CD4-positive, alpha-beta T cell treated with Interleukin-21 for 1 hour (primary cell): Measurements from ENCODE around the gene PARP3.

Experiments
- DNase-seq: peaks from one replicate; pipeline ENCODE4 v3.0.0-alpha.2; 2020

PARP3 gene

DNA sequence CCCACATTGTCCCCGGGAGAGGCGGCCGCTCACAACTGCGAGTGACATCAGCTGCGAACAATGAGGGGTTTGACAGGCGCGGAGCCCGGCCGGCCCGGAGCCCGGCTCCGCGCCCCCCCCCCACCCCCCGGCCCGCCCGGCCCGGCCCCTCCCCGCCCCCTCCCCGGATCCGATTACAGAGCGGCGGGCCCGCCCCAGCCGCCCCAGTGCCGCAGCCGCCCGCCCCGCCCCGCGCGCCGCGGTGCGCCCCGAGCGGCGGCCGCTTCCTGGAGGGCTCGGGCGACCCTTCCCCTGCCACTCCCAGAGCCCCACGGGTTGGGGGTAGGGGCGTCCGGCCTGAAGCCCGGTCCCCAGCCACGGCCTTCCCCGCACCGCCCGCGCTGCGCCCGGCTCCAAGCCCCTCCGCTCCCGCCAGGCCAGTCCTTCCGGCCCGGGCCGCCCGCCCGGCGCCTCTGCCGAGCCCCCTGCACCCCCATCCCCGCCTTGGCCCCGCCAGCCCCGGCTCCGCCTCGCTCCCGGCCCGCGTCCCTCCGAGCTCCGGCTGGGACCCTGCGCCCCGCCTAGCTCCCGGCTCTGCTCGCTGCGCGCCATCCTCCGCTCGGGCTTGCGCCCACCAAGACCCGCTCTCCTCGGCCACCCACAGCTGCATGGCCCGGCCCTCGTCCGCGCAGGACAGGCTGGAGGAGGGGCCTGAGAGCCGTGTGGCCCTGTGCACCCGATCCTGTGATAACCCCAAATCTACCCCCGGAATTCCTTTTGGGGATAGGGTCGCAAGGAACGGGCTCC is 25.4 kb downstream of the PARP3 start, which contains the start of gene PCBP4:
PCBP4 (minus strand) TSS at position 71 of the 786 bp plus-strand sequence. CDS start 6,214 bp downstream, outside the sequence.
- DNase-seq, result peak; percentile 46

- no peak for DNase-seq
Measured at GRCh38 chr3:51968170-51968775, 26.1 kb downstream of the PARP3 start.

- no peak for DNase-seq
Measured at GRCh38 chr3:51968883-51969678, 26.9 kb downstream of the PARP3 start.

GRCh38 chr3:51969841-51970240 is 27.7 kb downstream of the PARP3 start:
- no peak for DNase-seq

DNA sequence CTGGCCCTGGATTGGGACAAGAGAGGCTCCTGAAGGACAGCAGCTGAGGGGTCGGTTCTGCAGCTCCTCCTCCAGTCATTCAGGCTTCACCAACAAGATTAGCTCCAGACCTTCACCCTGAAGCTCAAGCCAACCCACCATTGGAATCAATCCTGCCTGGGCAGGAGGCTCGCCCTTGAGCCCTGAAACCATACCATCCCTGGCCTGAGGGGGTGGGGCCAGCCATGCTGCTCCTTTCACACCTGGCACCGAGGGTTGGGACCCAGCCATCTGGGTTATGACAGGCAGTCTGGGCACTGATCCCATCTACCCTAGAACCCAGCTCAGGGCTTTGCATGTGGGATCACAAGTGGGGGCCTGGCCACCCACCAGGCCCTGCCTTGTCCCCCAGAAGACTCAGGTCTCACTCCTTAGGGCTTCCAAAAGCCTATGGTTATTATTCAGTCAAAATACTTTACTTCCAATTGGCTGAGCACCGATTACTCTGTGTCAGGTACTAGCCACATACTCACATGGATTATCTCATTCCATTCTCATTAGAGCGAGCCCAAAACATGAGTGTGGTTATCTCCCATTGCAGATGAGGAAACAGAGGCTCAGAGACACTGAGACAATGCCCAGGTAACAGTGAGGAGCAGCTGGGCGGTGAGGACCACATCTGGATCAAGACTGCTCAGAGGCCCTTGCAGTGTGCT is 28.6 kb downstream of the PARP3 start:
- DNase-seq, result no peak

DNA sequence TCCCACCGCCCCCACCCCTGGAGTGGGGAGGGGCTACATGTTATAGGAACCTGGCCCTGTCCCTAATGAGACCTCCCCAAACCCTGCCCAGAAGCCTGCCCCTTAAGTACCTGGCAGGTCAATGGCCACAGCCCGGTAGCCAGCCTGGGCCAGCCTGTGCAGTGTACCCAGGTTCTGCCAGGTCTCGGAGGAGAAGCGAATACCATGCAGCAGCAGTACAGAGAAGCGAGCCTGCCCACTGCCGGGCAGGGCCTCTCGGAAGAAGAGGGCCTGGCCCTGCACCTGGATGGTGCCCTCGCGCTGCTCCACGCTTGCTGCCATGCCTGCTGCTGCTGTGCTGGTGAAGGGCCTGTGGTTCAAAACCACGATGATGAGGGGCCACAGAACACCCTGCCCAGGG is 29.2 kb downstream of the PARP3 start:
- no peak for DNase-seq

- DNase-seq, result no peak
Measured at GRCh38 chr3:51974277-51974962, 32.3 kb downstream of the PARP3 start.

DNA sequence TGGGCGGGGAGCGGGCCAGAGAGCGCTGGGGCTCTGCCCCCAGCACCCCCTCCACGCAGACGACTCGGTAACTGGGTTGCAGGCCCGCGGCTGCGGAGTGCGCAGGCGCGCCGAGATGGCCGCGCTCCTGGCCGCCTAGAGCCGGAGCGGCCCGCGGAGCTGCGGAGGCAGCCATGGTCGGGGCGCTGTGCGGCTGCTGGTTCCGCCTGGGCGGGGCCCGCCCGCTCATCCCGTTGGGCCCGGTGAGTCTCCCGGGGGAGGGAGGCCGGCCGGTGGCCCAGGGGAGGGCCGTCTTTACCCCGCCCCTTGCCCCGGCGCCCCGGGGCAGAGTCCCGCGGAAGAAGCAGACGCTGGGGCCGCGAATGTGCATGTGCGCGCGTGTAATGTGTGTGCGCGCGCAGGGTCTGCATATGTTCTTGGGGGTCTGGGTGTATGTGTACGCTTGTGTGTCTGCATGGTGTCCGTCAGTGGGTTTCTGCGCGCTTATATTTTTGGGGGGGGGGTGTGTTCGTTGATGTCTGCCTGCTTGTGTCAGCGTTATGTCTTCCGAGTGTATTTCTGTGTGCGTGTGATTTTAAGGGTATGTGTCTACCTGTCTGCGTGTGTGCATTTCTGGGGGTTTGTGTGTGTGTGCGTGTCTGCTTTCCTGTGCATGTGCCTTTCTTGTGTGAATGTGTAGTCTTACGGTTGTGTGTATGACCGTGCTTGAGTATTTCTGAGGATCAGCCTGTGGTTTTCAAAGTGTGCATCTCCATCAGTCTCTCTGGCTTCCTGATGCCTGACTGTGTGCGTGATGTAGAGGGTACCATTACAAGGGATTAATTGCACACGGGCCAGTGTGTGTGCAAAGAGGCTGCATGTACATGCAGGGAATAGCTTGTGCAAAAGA is 33.0 kb downstream of the PARP3 start, which contains the start of gene ABHD14A:
ABHD14A (plus strand) TSS at position 102 of the 889 bp plus-strand sequence; CDS start at position 174, 72 bp downstream.
- peak; percentile 86 for DNase-seq

GRCh38 chr3:51975852-51976549 is 33.8 kb downstream of the PARP3 start:
- DNase-seq, result peak; percentile 50

DNA sequence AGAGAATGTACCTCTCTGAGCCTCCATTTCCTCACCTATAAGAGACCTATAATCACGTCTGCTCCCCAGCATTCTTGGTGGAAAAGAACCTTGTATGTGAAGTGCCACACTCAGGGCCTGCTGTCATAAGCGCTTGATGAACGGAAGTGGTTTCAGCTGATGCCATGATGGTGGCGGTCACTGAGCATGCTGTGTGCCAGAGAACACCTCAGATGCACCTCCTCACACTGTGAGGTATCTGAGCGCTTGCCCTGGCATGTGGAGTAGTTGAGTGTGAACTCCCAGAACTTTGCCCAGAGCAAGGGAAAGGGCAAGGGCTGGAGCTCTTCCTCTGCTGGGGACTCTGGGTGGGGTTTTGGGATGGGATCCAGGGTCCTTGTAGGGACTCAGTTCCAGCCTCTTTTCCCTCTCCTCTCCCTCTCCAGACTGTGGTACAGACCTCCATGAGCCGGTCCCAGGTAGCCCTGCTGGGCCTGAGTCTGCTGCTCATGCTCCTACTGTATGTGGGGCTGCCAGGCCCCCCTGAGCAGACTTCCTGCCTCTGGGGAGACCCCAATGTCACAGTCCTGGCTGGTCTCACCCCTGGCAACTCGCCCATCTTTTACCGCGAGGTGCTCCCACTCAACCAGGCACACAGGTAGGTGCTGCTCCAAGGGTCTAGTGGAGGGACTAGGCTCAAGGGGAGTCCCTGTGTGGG is 35.4 kb downstream of the PARP3 start:
- peak; percentile 55 for DNase-seq

DNA sequence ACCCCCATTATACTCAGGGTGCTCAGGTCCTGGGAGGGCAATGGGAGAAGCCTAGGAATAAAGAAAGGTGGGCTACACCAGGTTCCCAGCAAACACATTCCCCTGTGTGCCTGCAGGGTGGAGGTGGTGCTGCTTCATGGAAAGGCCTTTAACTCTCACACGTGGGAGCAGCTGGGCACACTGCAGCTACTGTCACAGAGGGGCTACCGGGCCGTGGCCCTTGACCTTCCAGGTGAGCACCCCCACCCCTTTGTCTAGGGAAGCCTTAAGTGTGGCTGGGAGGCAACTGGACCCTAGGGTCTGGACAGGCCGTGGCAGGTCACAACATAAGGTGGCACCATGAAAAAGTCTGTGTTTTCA is 36.0 kb downstream of the PARP3 start:
- DNase-seq, result no peak

DNA sequence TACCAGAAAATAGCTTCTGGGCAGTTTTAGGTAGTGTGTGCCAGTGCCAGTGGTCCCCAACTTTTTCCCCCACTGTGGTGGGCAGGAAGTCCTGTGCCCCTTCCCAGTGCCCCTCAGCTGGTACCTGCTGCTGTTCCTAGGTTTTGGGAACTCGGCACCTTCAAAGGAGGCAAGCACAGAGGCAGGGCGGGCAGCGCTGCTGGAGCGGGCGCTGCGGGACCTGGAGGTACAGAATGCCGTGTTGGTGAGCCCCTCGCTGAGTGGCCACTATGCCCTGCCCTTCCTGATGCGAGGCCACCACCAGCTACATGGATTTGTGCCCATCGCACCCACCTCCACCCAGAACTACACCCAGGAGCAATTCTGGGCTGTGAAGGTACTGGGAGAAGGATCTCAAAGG is 38.1 kb downstream of the PARP3 start:
- no peak for DNase-seq

GRCh38 chr3:51982352-51982837 is 40.2 kb downstream of the PARP3 start:
- peak; percentile 20 for DNase-seq

DNA sequence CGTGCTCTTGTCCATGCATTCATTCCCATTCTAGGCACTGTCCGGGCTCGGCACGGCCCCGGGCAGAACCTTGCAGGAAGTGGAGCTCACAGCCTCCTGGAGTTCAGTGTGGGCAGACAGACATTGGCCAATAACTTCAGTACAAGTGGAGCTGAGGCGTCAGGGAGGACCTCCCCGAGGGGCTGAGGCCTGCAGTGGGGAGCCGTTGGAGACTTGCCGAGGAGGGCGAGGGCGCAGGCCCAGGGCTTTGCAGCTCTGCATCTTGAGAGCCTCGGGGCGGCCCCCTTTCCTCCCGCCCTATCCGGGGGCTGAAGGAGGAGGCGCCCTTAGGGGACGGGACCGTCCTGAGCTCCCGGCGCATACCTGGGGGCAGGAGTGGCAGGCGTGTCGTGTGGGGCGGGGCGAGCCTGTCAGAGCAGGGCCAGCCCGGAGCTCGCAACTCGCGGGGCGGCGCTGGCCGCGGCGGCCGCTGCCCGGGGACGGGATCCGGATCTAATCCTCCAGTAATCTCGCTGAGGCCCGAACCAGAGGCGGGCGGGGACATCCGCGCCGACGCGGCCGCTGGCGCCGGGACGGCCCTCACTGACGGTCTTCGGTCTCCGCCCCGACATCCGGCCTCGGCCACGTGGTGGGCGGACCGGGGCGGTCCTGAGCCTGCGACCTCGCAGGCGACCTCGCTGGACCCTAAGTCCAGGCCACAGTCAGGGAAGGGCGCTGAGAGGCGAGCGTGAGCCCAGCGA is 40.8 kb downstream of the PARP3 start, which contains the start of gene ACY1:
ACY1 (plus strand) TSS at position 698 of the 740 bp plus-strand sequence. CDS start 530 bp downstream, outside the sequence.
- DNase-seq, result peak; percentile 78

DNA sequence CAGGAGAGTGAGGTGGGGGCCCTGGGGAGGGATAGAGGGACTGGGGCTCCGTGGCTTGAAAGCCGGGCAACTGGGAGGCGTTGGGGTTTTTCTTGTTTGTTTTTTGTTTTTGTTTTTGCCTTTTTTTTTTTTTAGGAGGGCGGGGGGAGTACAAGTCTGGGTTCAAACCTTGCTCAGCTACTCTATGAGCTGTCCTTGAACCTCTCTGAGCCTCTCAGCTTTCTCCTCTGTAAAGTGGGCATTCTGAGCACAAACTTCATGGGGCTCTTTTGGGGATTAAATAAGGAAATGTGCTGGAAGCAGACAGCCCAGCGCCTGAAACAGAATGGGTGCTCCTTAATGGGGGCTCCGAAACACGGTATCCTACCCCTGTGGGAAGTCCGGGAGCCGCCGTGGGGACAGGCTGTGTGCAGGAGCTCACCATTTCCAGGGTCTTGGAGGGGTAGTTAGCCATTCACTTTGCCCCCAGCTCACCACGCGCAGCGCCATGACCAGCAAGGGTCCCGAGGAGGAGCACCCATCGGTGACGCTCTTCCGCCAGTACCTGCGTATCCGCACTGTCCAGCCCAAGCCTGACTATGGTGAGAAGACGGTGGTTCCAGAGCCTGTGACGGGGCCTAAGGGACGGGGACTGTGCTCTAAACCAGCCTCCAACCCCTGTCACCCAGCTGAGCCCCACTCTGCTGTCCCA is 41.6 kb downstream of the PARP3 start:
- DNase-seq, result no peak

DNA sequence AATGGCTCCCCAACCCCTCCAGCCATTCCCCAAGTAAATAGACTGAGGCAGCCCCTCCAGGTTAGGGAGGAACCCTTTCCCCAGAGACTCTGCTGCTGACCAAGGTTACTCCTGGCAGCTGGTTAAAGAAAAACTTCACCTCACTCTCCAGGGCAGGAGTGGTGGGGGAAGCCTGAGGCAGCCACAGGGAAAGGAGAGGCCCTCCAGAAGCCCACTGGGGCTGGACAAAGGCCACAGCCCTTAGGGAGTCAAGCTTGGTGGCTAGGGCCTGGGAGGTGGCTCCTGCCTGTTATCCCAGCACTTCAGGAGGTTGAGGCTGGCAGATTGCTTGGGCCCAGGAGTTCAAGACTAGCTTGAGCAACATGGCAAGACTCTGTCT is 42.1 kb downstream of the PARP3 start:
- DNase-seq, result no peak

GRCh38 chr3:51985063-51985462 is 42.9 kb downstream of the PARP3 start:
- no peak for DNase-seq
